HG02943 (cell line): ENCODE measurements around the gene IMMP2L.
"Not testable (repeated sequence)": the region's sequence is repeated elsewhere in the genome, so short reads cannot be mapped to it uniquely, and the experiment has no call there.

Source experiments
- ATAC-seq: cut with Tn5 transposase; IDR thresholded peaks from one replicate; pipeline ENCODE4 v1.9.1; 2021; ENCODE audit warnings: mild to moderate bottlenecking, low read depth, moderate library complexity; ENCODE audit not compliant: unreplicated experiment

IMMP2L gene

GRCh38 chr7:111561904-111562732 lies at the start of gene IMMP2L:
Gene IMMP2L, minus strand, starts transcription at chr7:111562492.
- peak; percentile 91 for ATAC-seq

GRCh38 chr7:111609483-111610254 lies 47.4 kb upstream of the IMMP2L start:
- not testable (repeated sequence) for ATAC-seq

- ATAC-seq, result no peak
These were observed 45.3 kb upstream of the IMMP2L start for GRCh38 chr7:111607621-111608020.

GRCh38 chr7:111605246-111605645 lies 43.0 kb upstream of the IMMP2L start:
- no peak for ATAC-seq

- no peak for ATAC-seq
These were observed 37.8 kb upstream of the IMMP2L start for GRCh38 chr7:111600091-111600490.

GRCh38 chr7:111595780-111596179 lies 33.5 kb upstream of the IMMP2L start:
- no peak for ATAC-seq

GRCh38 chr7:111594602-111595001 lies 32.3 kb upstream of the IMMP2L start:
- no peak for ATAC-seq

GRCh38 chr7:111593343-111593742 lies 31.1 kb upstream of the IMMP2L start:
- ATAC-seq, result no peak

- no peak for ATAC-seq
These were observed 25.8 kb upstream of the IMMP2L start for GRCh38 chr7:111588065-111588433.

- ATAC-seq, result no peak
These were observed 25.2 kb upstream of the IMMP2L start for GRCh38 chr7:111587410-111588064.

GRCh38 chr7:111586711-111587409 lies 24.6 kb upstream of the IMMP2L start:
- no peak for ATAC-seq

GRCh38 chr7:111581784-111582488 lies 19.6 kb upstream of the IMMP2L start:
- not testable (repeated sequence) for ATAC-seq

- not testable (repeated sequence) for ATAC-seq
These were observed 18.9 kb upstream of the IMMP2L start for GRCh38 chr7:111581207-111581606.

- ATAC-seq, result no peak
These were observed 16.5 kb upstream of the IMMP2L start for GRCh38 chr7:111578754-111579153.

- no peak for ATAC-seq
These were observed 9.4 kb upstream of the IMMP2L start for GRCh38 chr7:111571720-111572119.

- no peak for ATAC-seq
These were observed 6.7 kb upstream of the IMMP2L start for GRCh38 chr7:111568870-111569462.

GRCh38 chr7:111568419-111568818 lies 6.1 kb upstream of the IMMP2L start:
- no peak for ATAC-seq

- no peak for ATAC-seq
These were observed 1.8 kb upstream of the IMMP2L start for GRCh38 chr7:111564078-111564477.

- no peak for ATAC-seq
These were observed 713 bp downstream of the IMMP2L start for GRCh38 chr7:111561654-111561903.
